ENCODE data around the gene DNAJB2. TPM values are rescaled to one million over a fixed set of nuclear protein-coding genes. Genes with fewer than 3 reads are reported as not detected.
"Not testable (repeated sequence)": the region's sequence is repeated elsewhere in the genome, so short reads cannot be mapped to it uniquely, and the experiment has no call there.

Gene DNAJB2
- total RNA-seq, 1 donor from 2014 or later: 60.9 TPM

DNA sequence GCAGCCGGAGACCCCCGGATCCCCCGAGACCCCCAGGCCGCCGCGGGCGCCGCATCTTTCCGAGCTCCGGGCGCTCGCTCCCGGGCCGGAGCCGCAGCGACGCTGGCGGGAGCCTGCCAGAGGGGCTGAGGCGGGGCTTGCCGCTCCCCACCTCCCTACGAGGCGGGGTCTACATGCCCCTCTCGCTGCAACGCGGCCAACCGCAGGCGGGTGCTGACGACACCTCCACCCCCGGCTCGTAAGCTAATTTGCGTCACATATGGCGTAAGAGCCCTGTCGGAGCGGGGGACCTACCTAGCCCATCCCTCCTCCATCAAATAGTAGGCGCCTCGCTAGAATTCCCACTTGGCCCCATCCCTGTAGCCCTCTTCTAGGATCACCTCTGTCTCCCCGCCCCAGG is 30.1 kb downstream of the DNAJB2 start, which contains the start of gene PTPRN:
TSS of gene PTPRN (minus strand) at position 124 of the 400 bp plus-strand sequence. CDS start at position 55, 69 bp downstream.
- DNase-seq (ENCODE audit: low read depth): no peak
- Histone ChIP-seq H3K36me3 (ENCODE audit: control insufficient read depth, insufficient read depth, low read length) (no peaks in the 10 kb centered on the region), H3K4me3 (ENCODE audit: low read depth, low read length) (peak within 1 kb of the TSS; percentile 6), H3K27me3 (ENCODE audit: control insufficient read depth, insufficient read depth, low read length) (peaks cover 29% of the 10 kb centered on the region)
- TF ChIP-seq, protein P1, sequence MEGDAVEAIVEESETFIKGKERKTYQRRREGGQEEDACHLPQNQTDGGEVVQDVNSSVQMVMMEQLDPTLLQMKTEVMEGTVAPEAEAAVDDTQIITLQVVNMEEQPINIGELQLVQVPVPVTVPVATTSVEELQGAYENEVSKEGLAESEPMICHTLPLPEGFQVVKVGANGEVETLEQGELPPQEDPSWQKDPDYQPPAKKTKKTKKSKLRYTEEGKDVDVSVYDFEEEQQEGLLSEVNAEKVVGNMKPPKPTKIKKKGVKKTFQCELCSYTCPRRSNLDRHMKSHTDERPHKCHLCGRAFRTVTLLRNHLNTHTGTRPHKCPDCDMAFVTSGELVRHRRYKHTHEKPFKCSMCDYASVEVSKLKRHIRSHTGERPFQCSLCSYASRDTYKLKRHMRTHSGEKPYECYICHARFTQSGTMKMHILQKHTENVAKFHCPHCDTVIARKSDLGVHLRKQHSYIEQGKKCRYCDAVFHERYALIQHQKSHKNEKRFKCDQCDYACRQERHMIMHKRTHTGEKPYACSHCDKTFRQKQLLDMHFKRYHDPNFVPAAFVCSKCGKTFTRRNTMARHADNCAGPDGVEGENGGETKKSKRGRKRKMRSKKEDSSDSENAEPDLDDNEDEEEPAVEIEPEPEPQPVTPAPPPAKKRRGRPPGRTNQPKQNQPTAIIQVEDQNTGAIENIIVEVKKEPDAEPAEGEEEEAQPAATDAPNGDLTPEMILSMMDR (IDR thresholded peaks at IDR 0.05; ENCODE audit: insufficient read depth, low read length, poor library complexity, severe bottlenecking): no peak

DNA sequence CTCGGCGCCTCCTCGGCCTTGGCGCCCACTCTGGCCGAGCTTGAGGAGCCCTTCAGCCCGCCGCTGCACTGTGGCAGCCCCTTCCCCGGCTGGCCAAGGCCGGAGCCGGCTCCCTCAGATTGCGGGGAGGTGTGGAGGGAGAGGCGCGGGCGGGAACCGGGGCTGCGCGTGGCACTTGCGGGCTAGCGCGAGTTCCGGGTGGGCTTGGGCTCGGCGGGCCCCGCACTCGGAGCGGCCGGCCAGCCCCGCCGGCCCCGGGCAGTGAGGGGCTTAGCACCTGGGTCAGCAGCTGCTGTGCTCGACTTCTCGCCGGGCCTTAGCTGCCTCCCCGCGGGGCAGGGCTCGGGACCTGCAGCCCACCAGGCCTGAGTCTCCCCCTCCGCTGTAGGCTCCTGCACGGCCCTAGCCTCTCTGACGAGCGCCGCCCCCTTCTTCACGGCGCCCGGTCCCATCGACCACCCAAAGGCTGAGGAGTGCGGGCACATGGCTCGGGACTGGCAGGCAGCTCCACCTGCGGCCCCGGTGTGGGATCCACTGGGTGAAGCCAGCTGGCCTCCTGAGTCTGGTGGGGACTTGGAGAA is 33.6 kb downstream of the DNAJB2 start:
- not testable (repeated sequence) for H3K36me3 ChIP-seq (ENCODE audit: control insufficient read depth, insufficient read depth, low read length); H3K4me3 ChIP-seq (ENCODE audit: low read depth, low read length); DNase-seq (ENCODE audit: low read depth)
- H3K27me3 ChIP-seq (ENCODE audit: control insufficient read depth, insufficient read depth, low read length): peaks cover 21% of the 10 kb centered on the region

DNA sequence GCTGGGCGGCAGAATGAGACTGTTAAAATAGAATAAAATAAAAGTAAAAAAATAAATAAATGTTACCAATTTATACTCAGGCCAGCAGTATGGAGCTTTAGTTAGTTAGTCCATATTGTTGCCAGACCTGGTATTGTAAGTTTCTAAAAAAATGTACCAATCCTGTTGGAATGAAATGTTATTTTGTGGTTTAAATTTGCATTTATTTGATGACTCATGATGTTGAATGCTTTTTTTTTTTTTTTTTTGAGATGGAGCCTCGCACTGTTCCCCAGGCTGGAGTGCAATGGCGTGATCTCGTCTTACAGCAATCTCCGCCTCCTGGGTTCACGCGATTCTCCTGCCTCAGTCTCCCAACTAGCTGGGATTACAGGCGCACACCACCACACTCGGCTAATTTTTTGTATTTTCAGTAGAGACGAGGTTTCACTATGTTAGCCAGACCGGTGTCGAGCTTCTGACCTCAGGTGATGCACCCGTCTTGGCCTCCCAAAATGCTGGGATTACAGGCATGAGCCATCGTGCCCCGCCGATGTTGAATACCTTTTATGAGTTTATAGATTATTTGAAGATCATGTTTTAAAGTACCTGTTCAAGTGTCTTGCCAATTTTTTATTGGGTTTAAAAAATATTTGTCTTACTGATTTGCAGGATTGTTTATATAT is 35.8 kb downstream of the DNAJB2 start:
- TF ChIP-seq, protein P1 (IDR thresholded peaks at IDR 0.05; ENCODE audit: insufficient read depth, low read length, poor library complexity, severe bottlenecking): no peak
- Histone ChIP-seq H3K27me3 (ENCODE audit: control insufficient read depth, insufficient read depth, low read length) (peaks cover 5% of the 10 kb centered on the region), H3K36me3 (ENCODE audit: control insufficient read depth, insufficient read depth, low read length) (no peaks in the 10 kb centered on the region), H3K4me3 (ENCODE audit: low read depth, low read length) (no peak overlapping the region)
- no peak for DNase-seq (ENCODE audit: low read depth)

DNA sequence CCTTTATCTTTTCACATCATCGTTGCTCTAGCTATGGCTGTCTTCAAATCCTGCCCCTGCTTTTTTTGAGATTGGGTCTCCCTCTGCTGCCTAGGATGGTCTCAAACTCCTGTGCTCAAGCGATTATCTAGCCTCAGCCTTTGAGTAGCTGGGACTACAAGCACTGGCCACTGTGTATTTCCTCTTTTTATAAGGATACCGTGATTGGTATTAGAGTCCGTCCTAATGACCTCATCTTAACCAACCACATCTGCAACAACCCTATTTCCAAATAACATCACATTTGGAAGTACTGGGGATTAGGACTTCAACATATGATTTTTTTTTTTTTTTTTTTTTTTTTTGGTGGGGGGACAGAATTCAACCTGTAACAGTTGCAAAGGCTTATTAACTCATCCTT is 44.3 kb downstream of the DNAJB2 start:
- DNase-seq (ENCODE audit: low read depth): no peak
- no peak overlapping the region for H3K4me3 ChIP-seq (ENCODE audit: low read depth, low read length)
- TF ChIP-seq, protein P1 (IDR thresholded peaks at IDR 0.05; ENCODE audit: insufficient read depth, low read length, poor library complexity, severe bottlenecking): no peak
- H3K36me3 ChIP-seq (ENCODE audit: control insufficient read depth, insufficient read depth, low read length): no peaks in the 10 kb centered on the region
- peaks cover 24% of the 10 kb centered on the region for H3K27me3 ChIP-seq (ENCODE audit: control insufficient read depth, insufficient read depth, low read length)

DNA sequence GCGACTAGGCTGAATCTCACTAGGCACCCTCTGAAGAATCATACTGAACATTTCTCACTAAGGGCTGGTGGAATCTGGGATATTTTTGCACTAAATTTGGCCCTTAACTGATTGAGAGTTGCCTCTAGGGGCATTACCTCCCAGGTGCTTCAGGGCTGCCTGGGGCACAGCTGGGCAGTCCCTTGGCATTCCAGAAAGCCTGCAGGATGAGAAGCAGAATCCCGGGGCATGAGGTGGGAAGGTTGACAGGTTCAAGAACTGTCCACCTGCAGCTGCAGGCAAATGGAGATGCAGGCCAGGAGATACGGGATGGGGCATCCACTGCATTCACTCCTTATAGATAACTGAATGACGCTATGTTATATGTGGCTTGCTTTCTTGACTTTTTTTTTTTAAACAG is 46.0 kb downstream of the DNAJB2 start:
- Histone ChIP-seq H3K4me3 (ENCODE audit: low read depth, low read length) (no peak overlapping the region), H3K27me3 (ENCODE audit: control insufficient read depth, insufficient read depth, low read length) (peaks cover 26% of the 10 kb centered on the region), H3K36me3 (ENCODE audit: control insufficient read depth, insufficient read depth, low read length) (no peaks in the 10 kb centered on the region)
- no peak for DNase-seq (ENCODE audit: low read depth)
- TF ChIP-seq, protein P1 (IDR thresholded peaks at IDR 0.05; ENCODE audit: insufficient read depth, low read length, poor library complexity, severe bottlenecking): no peak

DNA sequence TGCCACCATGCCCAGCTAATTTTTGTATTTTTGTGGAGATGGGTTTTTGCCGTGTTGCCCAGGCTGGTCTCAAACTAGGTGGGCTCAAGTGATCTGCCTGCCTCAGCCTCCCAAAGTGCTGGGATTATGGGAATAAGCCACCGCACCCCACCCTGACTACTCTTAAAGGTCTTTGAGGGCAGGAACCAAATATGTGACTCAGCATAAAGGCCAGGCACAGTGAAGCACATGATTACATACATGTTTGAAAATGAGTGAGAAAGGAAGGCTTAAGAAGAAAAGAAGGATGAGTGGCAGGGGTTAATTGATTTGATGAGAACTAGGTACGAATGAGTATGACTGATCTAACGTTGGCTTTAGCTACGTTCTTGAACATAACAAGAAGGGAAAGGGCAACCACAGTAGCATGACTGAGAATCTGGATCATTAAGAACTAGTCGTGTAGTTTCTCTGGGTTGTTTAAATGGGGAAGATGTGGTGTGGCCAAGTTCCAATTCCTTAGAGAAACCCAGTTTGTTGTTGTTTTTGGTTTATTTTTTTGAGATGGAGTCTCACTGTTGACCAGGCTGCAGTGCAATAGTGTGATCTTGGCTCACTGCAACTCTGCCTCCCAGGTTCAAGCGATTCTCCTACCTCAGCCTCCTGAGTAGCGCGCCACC is 46.6 kb downstream of the DNAJB2 start:
- peaks cover 30% of the 10 kb centered on the region for H3K27me3 ChIP-seq (ENCODE audit: control insufficient read depth, insufficient read depth, low read length)
- TF ChIP-seq, protein P1 (IDR thresholded peaks at IDR 0.05; ENCODE audit: insufficient read depth, low read length, poor library complexity, severe bottlenecking): no peak

More for the DNA sequence above, 46.6 kb downstream of the DNAJB2 start:
- H3K4me3 ChIP-seq (ENCODE audit: low read depth, low read length): no peak overlapping the region
- no peaks in the 10 kb centered on the region for H3K36me3 ChIP-seq (ENCODE audit: control insufficient read depth, insufficient read depth, low read length)
- no peak for DNase-seq (ENCODE audit: low read depth)
